CD14-positive monocyte (primary cell): ENCODE measurements around the gene EYA3. TPM values are rescaled to one million over a fixed set of nuclear protein-coding genes. Genes with fewer than 3 reads are reported as not detected.

Experiments
- DNase-seq, 3 donors: peaks; one replicate each; pipeline ENCODE4 v3.0.0-alpha.2; 2011 to 2022
- H2AFZ ChIP-seq: 2 replicates; pipeline ENCODE4 v1.6.0; 2012; ENCODE audit warnings: mild to moderate bottlenecking, low read depth, low read length, inconsistent platforms; ENCODE audit not compliant: insufficient read depth, poor library complexity, severe bottlenecking
- H3K27ac ChIP-seq, 2 donors: 1 replicate in 1 of 2; 2 replicates in 1 of 2; pipeline ENCODE4 v1.5.1; 2012 to 2013; ENCODE audit warnings: low read length in 2 of 2, control low read depth in 1 of 2, inconsistent platforms in 1 of 2, low read depth in 1 of 2, mild to moderate bottlenecking in 1 of 2
- H3K27me3 ChIP-seq, 2 donors: one replicate each; pipeline versions ENCODE4 v1.6.0 to v1.6.1; 2011 to 2013; ENCODE audit warnings: low read length in 2 of 2; ENCODE audit not compliant: control insufficient read depth in 2 of 2, insufficient read depth in 2 of 2
- H3K36me3 ChIP-seq, 2 donors: replicated peaks in 1 of 2; 1 replicate in 1 of 2; 2 replicates in 1 of 2; pipeline versions ENCODE4 v1.5.1 to v1.6.1; 2012 to 2013; ENCODE audit warnings: low read length in 2 of 2, control low read depth in 1 of 2, inconsistent platforms in 1 of 2, mild to moderate bottlenecking in 1 of 2; ENCODE audit not compliant: insufficient read depth in 2 of 2, control insufficient read depth in 1 of 2
- H3K4me1 ChIP-seq, 2 donors: 1 replicate in 1 of 2; 2 replicates in 1 of 2; pipeline versions ENCODE4 v1.5.1 to v1.6.1; 2012 to 2013; ENCODE audit warnings: low read length in 2 of 2, control low read depth in 1 of 2, inconsistent platforms in 1 of 2, mild to moderate bottlenecking in 1 of 2, moderate library complexity in 1 of 2; ENCODE audit not compliant: insufficient read depth in 2 of 2, control insufficient read depth in 1 of 2
- H3K4me2 ChIP-seq: replicated peaks from 2 replicates; pipeline ENCODE3; 2012; ENCODE audit warnings: low read length, moderate library complexity, mild to moderate bottlenecking; ENCODE audit not compliant: poor library complexity, severe bottlenecking; ENCODE audit errors: extremely low read depth
- H3K4me3 ChIP-seq, 3 experiments: fragments of 200-600 bp in 1 of 3; sonication (generic) in 1 of 3; replicated peaks in 1 of 3; 1 replicate in 2 of 3; 2 replicates in 1 of 3; pipeline ENCODE4 v1.5.1; 2011 to 2013; ENCODE audit warnings: low read length in 3 of 3, mild to moderate bottlenecking in 3 of 3, control low read depth in 2 of 3, low read depth in 2 of 3, inconsistent platforms in 1 of 3, moderate library complexity in 1 of 3
- H3K79me2 ChIP-seq: 2 replicates; pipeline ENCODE4 v1.6.0; 2012; ENCODE audit warnings: mild to moderate bottlenecking, control low read depth, inconsistent platforms, low read length, moderate library complexity; ENCODE audit not compliant: insufficient read depth
- H3K9ac ChIP-seq: 2 replicates; pipeline ENCODE4 v1.6.0; 2017; ENCODE audit warnings: low read length, mild to moderate bottlenecking; ENCODE audit not compliant: insufficient read depth, poor library complexity, severe bottlenecking
- H3K9me3 ChIP-seq, 2 donors: replicated peaks in 1 of 2; 1 replicate in 1 of 2; 2 replicates in 1 of 2; pipeline versions ENCODE4 v1.5.1 to v1.6.1; 2012 to 2013; ENCODE audit warnings: low read length in 2 of 2, control low read depth in 1 of 2; ENCODE audit not compliant: control insufficient read depth in 1 of 2, insufficient read depth in 1 of 2
- H4K20me1 ChIP-seq: 2 replicates; pipeline ENCODE4 v1.6.0; 2012; ENCODE audit warnings: mild to moderate bottlenecking, low read length, control low read depth, moderate library complexity; ENCODE audit not compliant: insufficient read depth
- H3K27ac Mint-ChIP-seq, 7 donors: one replicate each; pipeline ENCODE4 v1.8.0; 2020; ENCODE audit warnings: mild to moderate bottlenecking in 7 of 7, mixed read lengths in 7 of 7, moderate library complexity in 6 of 7, inconsistent platforms in 2 of 7
- H3K27me3 Mint-ChIP-seq, 3 donors: one replicate each; pipeline ENCODE4 v1.8.0; 2021 to 2022; ENCODE audit warnings: low read depth in 3 of 3, mild to moderate bottlenecking in 3 of 3, mixed read lengths in 3 of 3, moderate library complexity in 3 of 3, inconsistent platforms in 1 of 3
- H3K36me3 Mint-ChIP-seq, 2 donors: one replicate each; pipeline ENCODE4 v1.8.0; 2020; ENCODE audit warnings: mixed read lengths in 2 of 2, inconsistent platforms in 1 of 2, mild to moderate bottlenecking in 1 of 2
- H3K4me1 Mint-ChIP-seq: one replicate; pipeline ENCODE4 v1.8.0; 2020; ENCODE audit warnings: mild to moderate bottlenecking, mixed read lengths
- H3K4me3 Mint-ChIP-seq, 2 donors: one replicate each; pipeline ENCODE4 v1.8.0; 2020; ENCODE audit warnings: mild to moderate bottlenecking in 2 of 2, mixed read lengths in 2 of 2, moderate library complexity in 1 of 2
- H3K9me3 Mint-ChIP-seq, 7 donors: one replicate each; pipeline ENCODE4 v1.8.0; 2020 to 2022; ENCODE audit warnings: mixed read lengths in 7 of 7, mild to moderate bottlenecking in 6 of 7, moderate library complexity in 6 of 7, inconsistent platforms in 2 of 7
- WGBS: methylation state at CpG from one replicate; pipeline ENCODE4 v1.1.5; 2013; ENCODE audit warnings: missing lambda C conversion rate; ENCODE audit not compliant: insufficient coverage; 5-methylcytosine and 5-hydroxymethylcytosine counted together
- intact Hi-C, 2 donors: fragments of 100-400 bp; cut with micrococcal nuclease; formaldehyde crosslinking; loops; one replicate each; pipeline versions ENCODE4 v1.15.0 to v1.15.1; 2023
- polyA plus RNA-seq, 3 donors: library from polyadenylated mRNA; depleted of rRNA in 1 of 3; unstranded in 2 of 3; stranded (reverse) in 1 of 3; fragments of 300-500 nt in 2 of 3; fragments of >200 nt in 1 of 3; fragmentation: Illumina TruSeq in 2 of 3; gene quantifications; 1 replicate in 2 of 3; 2 replicates in 1 of 3; pipeline ENCODE4 v1.2.3, GENCODE V29; 2012 to 2021
- TF ChIP-seq, protein P1 (sequence below): fragments of 200-600 bp; IDR thresholded peaks from one replicate; pipeline ENCODE4 v1.8.0; 2022; ENCODE audit warnings: antibody characterized with exemption, mild to moderate bottlenecking

The EYA3 gene
- polyA plus RNA-seq, 3 donors = 3.3 to 21.1 (median 3.7) TPM

- no peak overlapping the region for H3K4me2 ChIP-seq
- no peaks in the 10 kb centered on the region for H3K9me3 ChIP-seq
- H3K36me3 ChIP-seq = peaks cover 41 to 82% of the 10 kb centered on the region in 2 donors
- H3K27ac Mint-ChIP-seq = no peak overlapping the region
- DNase-seq = no peak
- no peak overlapping the region for H3K9ac ChIP-seq
- H3K4me1 ChIP-seq = peaks cover 4 to 5% of the 10 kb centered on the region in 2 donors
- H3K4me3 ChIP-seq = no peak overlapping the region
- no peaks in the 10 kb centered on the region for H3K79me2 ChIP-seq
- no peaks in the 10 kb centered on the region for H3K27me3 ChIP-seq
- H3K27me3 Mint-ChIP-seq = peaks cover 0 to 2% (median 0%) of the 10 kb centered on the region in 3 donors
- no peaks in the 10 kb centered on the region for H3K9me3 Mint-ChIP-seq
- H4K20me1 ChIP-seq = no peaks in the 10 kb centered on the region
- H3K4me3 Mint-ChIP-seq = no peak overlapping the region
- peaks cover 39 to 57% of the 10 kb centered on the region in 2 donors for H3K36me3 Mint-ChIP-seq
- intact Hi-C loops = no loop called here
- TF ChIP-seq, protein P1, sequence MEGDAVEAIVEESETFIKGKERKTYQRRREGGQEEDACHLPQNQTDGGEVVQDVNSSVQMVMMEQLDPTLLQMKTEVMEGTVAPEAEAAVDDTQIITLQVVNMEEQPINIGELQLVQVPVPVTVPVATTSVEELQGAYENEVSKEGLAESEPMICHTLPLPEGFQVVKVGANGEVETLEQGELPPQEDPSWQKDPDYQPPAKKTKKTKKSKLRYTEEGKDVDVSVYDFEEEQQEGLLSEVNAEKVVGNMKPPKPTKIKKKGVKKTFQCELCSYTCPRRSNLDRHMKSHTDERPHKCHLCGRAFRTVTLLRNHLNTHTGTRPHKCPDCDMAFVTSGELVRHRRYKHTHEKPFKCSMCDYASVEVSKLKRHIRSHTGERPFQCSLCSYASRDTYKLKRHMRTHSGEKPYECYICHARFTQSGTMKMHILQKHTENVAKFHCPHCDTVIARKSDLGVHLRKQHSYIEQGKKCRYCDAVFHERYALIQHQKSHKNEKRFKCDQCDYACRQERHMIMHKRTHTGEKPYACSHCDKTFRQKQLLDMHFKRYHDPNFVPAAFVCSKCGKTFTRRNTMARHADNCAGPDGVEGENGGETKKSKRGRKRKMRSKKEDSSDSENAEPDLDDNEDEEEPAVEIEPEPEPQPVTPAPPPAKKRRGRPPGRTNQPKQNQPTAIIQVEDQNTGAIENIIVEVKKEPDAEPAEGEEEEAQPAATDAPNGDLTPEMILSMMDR = no peak
- peaks cover 7% of the 10 kb centered on the region for H3K4me1 Mint-ChIP-seq
- no peak overlapping the region for H3K27ac ChIP-seq
- no CpG with 5 or more reads among the region's 1 CpG for WGBS
- no peak overlapping the region for H2AFZ ChIP-seq
Measured at GRCh38 chr1:28044399-28044798, 44.0 kb downstream of the EYA3 start.

DNA sequence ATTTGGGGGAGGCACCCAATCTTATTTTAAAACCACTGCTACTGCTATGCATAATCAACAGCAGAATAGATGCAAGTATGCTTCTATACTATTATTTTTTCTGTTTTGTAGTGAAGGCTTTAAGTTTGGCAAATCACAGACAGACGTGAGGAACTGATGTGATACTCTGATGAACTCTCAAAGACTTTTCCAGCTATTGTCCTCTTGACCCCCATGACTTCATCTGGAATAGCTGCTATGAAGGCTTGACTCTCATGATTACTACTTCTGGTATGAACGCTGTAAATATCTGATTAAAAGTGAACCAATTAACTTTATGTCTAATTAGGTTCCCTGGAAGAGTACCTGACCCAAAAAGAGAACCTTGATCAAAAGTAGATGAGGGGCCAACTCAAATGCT lies 49.1 kb downstream of the EYA3 start:
- no peak for DNase-seq
- Mint-ChIP-seq H3K27me3 (no peaks in the 10 kb centered on the region), H3K4me3 (no peak overlapping the region), H3K4me1 (no peaks in the 10 kb centered on the region), H3K27ac (no peak overlapping the region), H3K9me3 (no peaks in the 10 kb centered on the region), H3K36me3 (peaks cover 55 to 67% of the 10 kb centered on the region in 2 donors)
- no peak overlapping the region for H3K9ac ChIP-seq
- H3K36me3 ChIP-seq = peaks cover 52 to 94% of the 10 kb centered on the region in 2 donors
- no peaks in the 10 kb centered on the region for H3K9me3 ChIP-seq
- H3K27ac ChIP-seq = no peak overlapping the region
- H2AFZ ChIP-seq = no peak overlapping the region
- H3K4me2 ChIP-seq = no peak overlapping the region
- no CpG with 5 or more reads among the region's 2 CpGs for WGBS
- no peak overlapping the region for H3K4me3 ChIP-seq
- no peaks in the 10 kb centered on the region for H4K20me1 ChIP-seq
- TF ChIP-seq, protein P1 = no peak
- intact Hi-C loops = no loop called here
- no peaks in the 10 kb centered on the region for H3K27me3 ChIP-seq
- no peaks in the 10 kb centered on the region for H3K79me2 ChIP-seq
- no peaks in the 10 kb centered on the region for H3K4me1 ChIP-seq
